ENCODE measurements around the gene SRRM3. TPM values are rescaled to one million over a fixed set of nuclear protein-coding genes. Genes with fewer than 3 reads are reported as not detected.
"Not testable (repeated sequence)": the region's sequence is repeated elsewhere in the genome, so short reads cannot be mapped to it uniquely, and the experiment has no call there.

SRRM3 gene
- total and polyA plus RNA-seq, 2 donors = 0.58 to 3.0 TPM

GRCh38 chr7:76226878-76227423 is 25.3 kb downstream of the SRRM3 start:
- H3K4me3 ChIP-seq (ENCODE audit: low read depth, low read length); H3K27ac ChIP-seq (ENCODE audit: low read depth); H3K36me3 ChIP-seq (ENCODE audit: insufficient read depth); DNase-seq (ENCODE audit: extremely low spot score); H3K4me1 ChIP-seq (ENCODE audit: insufficient read depth): not testable (repeated sequence)
- WGBS = 86% methylated on average over 1 of the region's 1 CpG

- WGBS = 76% methylated on average over 5 of the region's 5 CpGs
- Histone ChIP-seq H3K36me3 (ENCODE audit: insufficient read depth) (no peaks in the 10 kb centered on the region), H3K4me3 (ENCODE audit: low read depth, low read length) (no peak overlapping the region), H3K4me1 (ENCODE audit: insufficient read depth) (no peaks in the 10 kb centered on the region), H3K27ac (ENCODE audit: low read depth) (no peak overlapping the region)
- DNase-seq (ENCODE audit: extremely low spot score) = no peak
Measured at GRCh38 chr7:76230214-76230613, 28.5 kb downstream of the SRRM3 start.

- H3K4me3 ChIP-seq (ENCODE audit: low read depth, low read length) = no peak overlapping the region
- 69% methylated on average over 6 of the region's 6 CpGs for WGBS
- no peak for DNase-seq (ENCODE audit: extremely low spot score)
- H3K36me3 ChIP-seq (ENCODE audit: insufficient read depth) = no peaks in the 10 kb centered on the region
- no peak overlapping the region for H3K27ac ChIP-seq (ENCODE audit: low read depth)
- H3K4me1 ChIP-seq (ENCODE audit: insufficient read depth) = no peaks in the 10 kb centered on the region
Measured at GRCh38 chr7:76231071-76231470, 29.4 kb downstream of the SRRM3 start.

- WGBS = 46% methylated on average over 9 of the region's 9 CpGs
Measured at GRCh38 chr7:76231583-76231982, 29.9 kb downstream of the SRRM3 start.

GRCh38 chr7:76232698-76233097 is 31.0 kb downstream of the SRRM3 start:
- WGBS = 65% methylated on average over 10 of the region's 10 CpGs
- Histone ChIP-seq H3K36me3 (ENCODE audit: insufficient read depth) (no peaks in the 10 kb centered on the region), H3K27ac (ENCODE audit: low read depth) (no peak overlapping the region), H3K4me3 (ENCODE audit: low read depth, low read length) (no peak overlapping the region), H3K4me1 (ENCODE audit: insufficient read depth) (no peaks in the 10 kb centered on the region)
- no peak for DNase-seq (ENCODE audit: extremely low spot score)

More at GRCh38 chr7:76231583-76231982, 29.9 kb downstream of the SRRM3 start:
- no peaks in the 10 kb centered on the region for H3K36me3 ChIP-seq (ENCODE audit: insufficient read depth)
- H3K4me3 ChIP-seq (ENCODE audit: low read depth, low read length) = no peak overlapping the region
- no peak for DNase-seq (ENCODE audit: extremely low spot score)
- H3K27ac ChIP-seq (ENCODE audit: low read depth) = no peak overlapping the region
- no peaks in the 10 kb centered on the region for H3K4me1 ChIP-seq (ENCODE audit: insufficient read depth)

GRCh38 chr7:76233538-76234281 is 32.0 kb downstream of the SRRM3 start:
- WGBS = 74% methylated on average over 5 of the region's 5 CpGs
- no peak overlapping the region for H3K4me3 ChIP-seq (ENCODE audit: low read depth, low read length)
- H3K36me3 ChIP-seq (ENCODE audit: insufficient read depth) = no peaks in the 10 kb centered on the region
- H3K27ac ChIP-seq (ENCODE audit: low read depth) = no peak overlapping the region
- H3K4me1 ChIP-seq (ENCODE audit: insufficient read depth) = no peaks in the 10 kb centered on the region
- DNase-seq (ENCODE audit: extremely low spot score) = no peak

- no peak overlapping the region for H3K27ac ChIP-seq (ENCODE audit: low read depth)
- no peak for DNase-seq (ENCODE audit: extremely low spot score)
- H3K4me3 ChIP-seq (ENCODE audit: low read depth, low read length) = no peak overlapping the region
- no peaks in the 10 kb centered on the region for H3K36me3 ChIP-seq (ENCODE audit: insufficient read depth)
- H3K4me1 ChIP-seq (ENCODE audit: insufficient read depth) = no peaks in the 10 kb centered on the region
- 55% methylated on average over 4 of the region's 4 CpGs for WGBS
Measured at GRCh38 chr7:76234282-76234584, 32.5 kb downstream of the SRRM3 start.

GRCh38 chr7:76234931-76235441 is 33.3 kb downstream of the SRRM3 start:
- Histone ChIP-seq H3K4me3 (ENCODE audit: low read depth, low read length) (peak overlapping the region; percentile 11), H3K36me3 (ENCODE audit: insufficient read depth) (no peaks in the 10 kb centered on the region), H3K27ac (ENCODE audit: low read depth) (no peak overlapping the region), H3K4me1 (ENCODE audit: insufficient read depth) (no peaks in the 10 kb centered on the region)
- no peak for DNase-seq (ENCODE audit: extremely low spot score)
- WGBS = 3% methylated on average over 48 of the region's 48 CpGs

- 74% methylated on average over 8 of the region's 8 CpGs for WGBS
- no peak overlapping the region for H3K4me3 ChIP-seq (ENCODE audit: low read depth, low read length)
Measured at GRCh38 chr7:76236224-76236623, 34.5 kb downstream of the SRRM3 start.

GRCh38 chr7:76238326-76238725 is 36.6 kb downstream of the SRRM3 start:
- Histone ChIP-seq H3K4me3 (ENCODE audit: low read depth, low read length) (no peak overlapping the region), H3K27ac (ENCODE audit: low read depth) (no peak overlapping the region), H3K4me1 (ENCODE audit: insufficient read depth) (no peaks in the 10 kb centered on the region), H3K36me3 (ENCODE audit: insufficient read depth) (no peaks in the 10 kb centered on the region)
- DNase-seq (ENCODE audit: extremely low spot score) = no peak
- WGBS = 37% methylated on average over 12 of the region's 12 CpGs

More at GRCh38 chr7:76236224-76236623, 34.5 kb downstream of the SRRM3 start:
- no peaks in the 10 kb centered on the region for H3K36me3 ChIP-seq (ENCODE audit: insufficient read depth)
- no peak for DNase-seq (ENCODE audit: extremely low spot score)
- no peaks in the 10 kb centered on the region for H3K4me1 ChIP-seq (ENCODE audit: insufficient read depth)
- no peak overlapping the region for H3K27ac ChIP-seq (ENCODE audit: low read depth)

GRCh38 chr7:76241141-76241540 is 39.4 kb downstream of the SRRM3 start:
- Histone ChIP-seq H3K27ac (ENCODE audit: low read depth) (no peak overlapping the region), H3K4me3 (ENCODE audit: low read depth, low read length) (no peak overlapping the region), H3K4me1 (ENCODE audit: insufficient read depth) (no peaks in the 10 kb centered on the region), H3K36me3 (ENCODE audit: insufficient read depth) (no peaks in the 10 kb centered on the region)
- 86% methylated on average over 5 of the region's 5 CpGs for WGBS
- DNase-seq (ENCODE audit: extremely low spot score) = no peak

- not testable (repeated sequence) for H3K36me3 ChIP-seq (ENCODE audit: insufficient read depth); H3K27ac ChIP-seq (ENCODE audit: low read depth); DNase-seq (ENCODE audit: extremely low spot score); H3K4me1 ChIP-seq (ENCODE audit: insufficient read depth); H3K4me3 ChIP-seq (ENCODE audit: low read depth, low read length)
- WGBS = 91% methylated on average over 5 of the region's 5 CpGs
Measured at GRCh38 chr7:76242517-76243063, 40.9 kb downstream of the SRRM3 start.

GRCh38 chr7:76244781-76245391 is 43.2 kb downstream of the SRRM3 start:
- H3K27ac ChIP-seq (ENCODE audit: low read depth) = no peak overlapping the region
- 39% methylated on average over 3 of the region's 3 CpGs for WGBS
- no peak overlapping the region for H3K4me3 ChIP-seq (ENCODE audit: low read depth, low read length)
- no peaks in the 10 kb centered on the region for H3K4me1 ChIP-seq (ENCODE audit: insufficient read depth)
- DNase-seq (ENCODE audit: extremely low spot score) = no peak
- H3K36me3 ChIP-seq (ENCODE audit: insufficient read depth) = no peaks in the 10 kb centered on the region
